RWPE1 (cell line): ENCODE data around the gene PXMP2.

Source experiments
- CTCF ChIA-PET: fragments of 350-600 bp; sonication (Branson Sonifier 250); formaldehyde crosslinking; extraction: SDS; loops from one replicate; lab custom pipeline; 2021; lab: Yijun Ruan, JAX
- POLR2A ChIA-PET: fragments of 400-600 bp; formaldehyde crosslinking; extraction: SDS; loops from one replicate; lab custom pipeline; 2020; ENCODE audit warnings: antibody characterized with exemption; ENCODE audit not compliant: low non-redundant PET; lab: Yijun Ruan, JAX
- DNase-seq: peaks from one replicate; pipeline ENCODE4 v3.0.0; 2012; ENCODE audit warnings: low spot score
- H3K27ac ChIP-seq: fragments of 450-650 bp; 2 replicates; pipeline ENCODE4 v1.5.1; 2017
- CTCF ChIP-seq: fragments of 450-650 bp; conservative IDR thresholded peaks from 2 replicates; pipeline ENCODE4 v1.5.1; 2017; ENCODE audit warnings: low read depth, mild to moderate bottlenecking

PXMP2 gene

DNA sequence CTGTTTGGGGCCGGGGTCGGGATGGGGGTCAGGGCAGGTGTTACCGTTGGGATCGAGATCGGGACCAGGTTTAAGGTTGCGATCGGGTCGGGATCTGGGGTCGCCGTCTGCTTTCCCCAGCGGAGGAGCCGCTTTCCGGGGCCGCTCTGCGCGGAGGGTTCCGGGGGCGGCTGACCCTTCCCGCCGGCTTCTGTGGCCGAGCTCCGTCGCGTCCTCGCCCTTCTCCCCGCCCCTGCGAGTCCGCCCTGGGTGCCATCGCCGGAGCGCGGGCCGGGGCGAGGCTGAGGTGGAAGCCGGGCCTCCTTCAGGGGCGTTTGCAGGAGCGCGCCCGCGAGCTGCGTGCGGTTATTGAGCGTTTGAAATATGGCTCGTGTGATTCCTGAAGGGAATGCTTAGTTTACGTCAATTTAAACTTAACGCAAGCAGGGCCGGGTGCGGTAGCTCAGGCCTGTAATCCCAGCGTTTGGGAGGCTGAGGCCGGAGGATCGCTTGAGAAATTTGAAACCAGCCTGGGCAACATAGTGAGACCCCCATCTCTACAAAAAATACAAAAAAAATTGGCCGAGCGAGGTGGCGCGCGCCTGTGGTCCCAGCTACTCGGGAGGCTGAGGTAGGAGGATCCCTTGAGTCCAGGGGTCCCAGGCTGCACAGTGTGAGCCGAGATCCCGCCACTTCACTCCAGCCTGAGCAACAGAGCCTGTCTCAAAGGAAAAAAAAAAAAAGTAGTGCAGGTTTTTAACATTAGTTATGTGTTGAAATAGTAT lies 23.9 kb downstream of the PXMP2 start:
- H3K27ac ChIP-seq = peak overlapping the region; percentile 90
- no peak for TF ChIP-seq CTCF
- DNase-seq = no peak
- CTCF ChIA-PET = no interaction called here
- POLR2A ChIA-PET = no interaction called here

DNA sequence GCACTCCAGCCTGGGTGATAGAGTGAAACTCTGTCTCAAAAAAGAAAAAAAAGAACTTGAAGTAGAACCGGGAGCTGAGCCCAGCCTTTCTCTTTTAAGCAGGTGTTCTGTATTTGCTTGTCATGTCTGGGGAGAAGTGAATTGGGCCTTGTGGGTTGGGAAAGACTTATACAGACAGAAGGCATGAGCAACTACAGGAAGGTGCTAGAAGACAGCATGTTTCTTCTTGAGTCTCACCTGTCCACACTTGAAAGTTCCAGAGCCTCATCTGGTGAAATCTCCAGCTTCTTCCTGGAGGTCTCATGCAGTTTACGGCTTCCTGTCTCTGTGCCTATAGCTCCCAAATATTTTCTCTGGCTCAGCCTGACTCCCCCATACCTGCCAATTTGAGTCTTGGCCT lies 25.7 kb downstream of the PXMP2 start:
- H3K27ac ChIP-seq = peak overlapping the region; percentile 64
- no peak for TF ChIP-seq CTCF
- CTCF ChIA-PET = no interaction called here
- no peak for DNase-seq
- POLR2A ChIA-PET = interaction anchor here (0.5 kb wide), 1 partner anchor 34 kb away, joined by 4 read pairs; no protein-coding TSS in a partner anchor

GRCh38 chr12:132715874-132716273 lies 28.5 kb downstream of the PXMP2 start:
- ChIA-PET POLR2A (no interaction called here), CTCF (no interaction called here)
- no peak for DNase-seq
- TF ChIP-seq CTCF = no peak
- no peak overlapping the region; the same call in 1 of the 2 replicates for H3K27ac ChIP-seq

- H3K27ac ChIP-seq = peak overlapping the region; percentile 23
- POLR2A ChIA-PET = no interaction called here
- TF ChIP-seq CTCF = no peak
- no peak for DNase-seq
- CTCF ChIA-PET = no interaction called here
These were observed 29.0 kb downstream of the PXMP2 start for GRCh38 chr12:132716356-132716755.

DNA sequence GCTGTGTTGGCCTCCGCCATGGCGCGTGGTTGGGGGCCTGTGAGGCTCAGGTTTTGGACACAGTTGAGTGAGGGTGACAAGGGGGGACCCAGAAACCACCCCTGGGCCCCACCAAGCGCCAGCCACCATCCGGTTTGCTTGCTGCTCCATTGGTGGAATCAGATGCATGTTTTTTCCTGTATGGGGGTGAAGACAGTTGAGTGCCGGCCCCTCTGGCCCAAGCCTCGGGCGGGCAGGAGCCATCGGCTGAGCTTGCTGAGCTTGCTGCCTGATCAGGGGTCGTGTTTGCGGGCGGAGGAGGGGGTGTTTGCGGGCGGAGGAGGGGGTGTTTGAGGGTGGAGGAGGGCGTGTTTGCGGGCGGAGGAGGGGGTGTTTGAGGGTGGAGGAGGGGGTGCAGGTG lies 29.6 kb downstream of the PXMP2 start:
- no peak for TF ChIP-seq CTCF
- ChIA-PET CTCF (interaction anchor here (0.6 kb wide), 1 partner anchor 14 kb away, joined by 3 read pairs; no protein-coding TSS in a partner anchor), POLR2A (no interaction called here)
- no peak for DNase-seq
- H3K27ac ChIP-seq = peak overlapping the region; percentile 23

DNA sequence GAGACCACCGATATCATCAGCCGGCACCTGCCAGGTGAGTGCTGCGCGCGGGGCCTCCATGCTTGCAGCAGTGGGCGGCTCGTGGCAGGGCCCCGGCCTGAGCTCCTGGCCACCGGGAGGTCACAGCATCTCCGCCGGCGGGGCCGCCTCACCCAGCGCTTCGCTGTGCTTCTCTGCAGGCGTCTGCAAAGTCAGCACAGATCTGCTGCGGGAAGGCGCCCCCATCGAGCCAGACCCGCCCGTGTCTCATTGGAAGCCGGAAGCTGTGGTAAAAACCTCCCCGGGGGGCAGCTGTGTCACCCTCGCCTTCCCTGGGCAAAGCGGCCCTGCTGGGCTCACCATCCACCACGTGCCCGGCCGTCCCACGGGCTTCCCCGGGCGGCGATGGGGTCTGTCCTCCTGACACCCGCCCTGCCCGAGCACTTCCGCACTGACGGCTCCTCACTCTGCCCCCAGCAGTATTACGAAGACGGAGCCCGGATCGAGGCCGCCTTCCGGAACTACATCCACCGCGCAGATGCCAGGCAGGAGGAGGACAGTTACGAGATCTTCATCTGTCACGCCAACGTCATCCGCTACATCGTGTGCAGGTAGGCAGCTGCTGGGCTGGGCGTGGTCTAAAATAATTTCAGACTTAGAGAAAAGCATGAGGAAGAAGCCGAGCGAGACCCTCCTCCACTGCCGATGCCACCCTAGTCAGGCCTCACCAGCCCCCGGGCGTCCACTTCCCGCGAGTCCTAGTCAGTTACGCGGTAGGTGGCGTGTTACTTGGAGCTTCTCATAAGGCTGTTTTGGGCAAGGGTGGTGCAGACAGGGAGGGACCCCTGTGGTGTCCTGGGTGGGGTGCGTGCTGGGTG lies 30.4 kb downstream of the PXMP2 start:
- DNase-seq = no peak
- CTCF ChIA-PET = interaction anchor here (0.6 kb wide), 1 partner anchor 15 kb away, joined by 3 read pairs; no protein-coding TSS in a partner anchor
- TF ChIP-seq CTCF = no peak
- H3K27ac ChIP-seq = no peak overlapping the region
- POLR2A ChIA-PET = interaction anchor here (0.6 kb wide), 1 partner anchor 33 kb away, joined by 3 read pairs; no protein-coding TSS in a partner anchor
